ENCODE data around the gene CACNA1E.

CACNA1E gene

DNA sequence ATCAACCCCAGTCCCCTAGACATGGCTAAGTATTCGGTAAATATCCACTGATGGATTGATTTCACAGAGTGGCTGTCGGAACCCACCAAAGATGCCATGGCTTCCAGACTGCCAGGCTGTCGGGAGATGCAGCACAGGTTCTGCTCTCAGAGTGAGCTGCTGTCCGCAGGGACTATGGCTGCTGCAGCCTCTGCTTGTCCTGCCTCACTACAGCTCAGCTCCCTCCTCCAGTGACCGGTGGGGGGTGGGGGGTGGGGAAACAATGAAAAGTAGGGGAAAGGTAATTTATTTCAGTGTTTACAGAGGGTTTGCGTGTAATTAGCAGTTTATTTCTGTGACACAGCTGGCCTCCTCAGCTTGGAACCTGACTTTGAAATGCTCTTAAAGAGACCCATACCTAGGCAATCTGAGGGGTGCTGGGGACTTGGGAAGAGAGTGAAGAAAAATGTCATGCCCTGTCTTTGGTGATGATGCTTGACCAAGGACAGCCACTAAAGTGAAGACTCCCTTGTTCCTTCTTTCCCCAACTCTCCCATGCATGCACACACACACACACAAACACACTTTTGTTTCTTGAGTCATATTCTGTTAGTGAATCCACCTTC, 109.0 kb downstream of the CACNA1E start:
- no peak for DNase-seq

DNA sequence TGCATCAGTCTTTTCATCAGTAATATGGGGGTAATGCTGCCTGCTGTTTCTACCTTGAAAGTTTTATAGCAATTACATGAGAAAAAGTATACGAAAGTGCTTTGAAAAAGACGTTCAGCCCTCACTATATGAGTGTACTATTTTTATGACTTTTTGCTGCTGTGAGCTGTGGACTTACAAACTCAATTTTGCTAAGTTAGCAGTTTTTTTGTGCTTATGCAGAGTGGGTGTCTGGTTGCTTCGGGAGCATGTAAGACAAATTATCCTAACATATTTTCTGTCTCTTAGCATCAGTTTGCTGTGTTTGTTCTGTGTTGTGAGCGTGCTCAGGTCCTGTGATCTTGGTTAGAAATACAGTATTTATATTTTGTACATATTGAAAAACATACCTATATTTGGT, 109.7 kb downstream of the CACNA1E start:
- no peak for DNase-seq

- DNase-seq = no peak
Measured at GRCh38 chr1:181594553-181594952, 111.2 kb downstream of the CACNA1E start.

DNA sequence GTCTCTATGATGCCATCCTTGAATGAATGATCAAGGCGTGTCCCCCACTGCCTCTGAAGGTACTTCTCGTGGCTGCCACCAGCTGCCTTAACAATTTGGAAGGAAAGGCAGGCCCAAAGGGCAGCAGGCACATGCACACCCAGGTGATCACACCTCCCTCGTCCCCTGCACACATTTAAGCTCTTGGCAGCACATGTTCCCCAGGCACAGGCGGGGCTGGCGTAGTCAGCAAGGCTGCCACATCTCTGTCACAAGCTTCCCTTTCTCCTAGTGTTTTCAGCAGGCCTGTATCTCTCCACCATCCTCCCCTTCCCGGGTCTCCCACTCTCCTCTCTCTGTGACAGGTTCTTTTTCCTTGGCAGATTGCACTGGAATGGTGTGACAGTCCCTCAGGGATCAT, 111.9 kb downstream of the CACNA1E start:
- DNase-seq = no peak

GRCh38 chr1:181601186-181601950, 118.1 kb downstream of the CACNA1E start:
- no peak for DNase-seq

DNA sequence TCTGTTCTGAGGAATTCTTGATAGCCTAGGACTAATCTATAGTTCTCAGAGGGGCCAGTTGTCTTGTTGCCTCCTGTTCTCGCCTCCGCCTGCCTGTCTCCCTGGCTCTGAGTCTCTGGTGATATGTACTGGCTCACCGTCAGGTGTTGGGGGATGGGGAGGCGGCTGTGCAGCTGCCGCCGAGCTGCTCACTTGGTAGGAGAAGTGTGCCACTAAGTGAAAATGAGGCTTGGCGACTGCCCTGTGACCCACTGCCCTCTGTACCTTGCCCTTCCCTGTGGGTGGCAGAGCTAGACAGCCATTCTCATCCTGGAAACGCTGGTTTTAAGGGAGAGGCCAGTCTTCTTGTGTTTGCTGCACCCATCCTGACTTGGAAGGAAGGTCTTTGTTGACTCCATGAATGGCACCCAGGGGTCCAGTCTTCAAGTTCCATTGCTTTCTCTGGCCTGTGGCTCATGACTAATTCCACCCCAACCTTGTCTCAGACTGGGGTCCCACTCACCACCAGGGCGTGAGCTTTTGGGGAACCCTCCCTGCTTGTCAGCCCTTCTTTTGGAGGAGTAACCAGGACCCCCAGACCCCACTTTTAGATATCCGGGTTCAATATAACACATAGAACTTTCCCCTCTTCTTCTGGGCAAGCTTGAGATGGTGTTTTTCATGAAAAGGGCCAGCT, 120.6 kb downstream of the CACNA1E start:
- no peak for DNase-seq

DNA sequence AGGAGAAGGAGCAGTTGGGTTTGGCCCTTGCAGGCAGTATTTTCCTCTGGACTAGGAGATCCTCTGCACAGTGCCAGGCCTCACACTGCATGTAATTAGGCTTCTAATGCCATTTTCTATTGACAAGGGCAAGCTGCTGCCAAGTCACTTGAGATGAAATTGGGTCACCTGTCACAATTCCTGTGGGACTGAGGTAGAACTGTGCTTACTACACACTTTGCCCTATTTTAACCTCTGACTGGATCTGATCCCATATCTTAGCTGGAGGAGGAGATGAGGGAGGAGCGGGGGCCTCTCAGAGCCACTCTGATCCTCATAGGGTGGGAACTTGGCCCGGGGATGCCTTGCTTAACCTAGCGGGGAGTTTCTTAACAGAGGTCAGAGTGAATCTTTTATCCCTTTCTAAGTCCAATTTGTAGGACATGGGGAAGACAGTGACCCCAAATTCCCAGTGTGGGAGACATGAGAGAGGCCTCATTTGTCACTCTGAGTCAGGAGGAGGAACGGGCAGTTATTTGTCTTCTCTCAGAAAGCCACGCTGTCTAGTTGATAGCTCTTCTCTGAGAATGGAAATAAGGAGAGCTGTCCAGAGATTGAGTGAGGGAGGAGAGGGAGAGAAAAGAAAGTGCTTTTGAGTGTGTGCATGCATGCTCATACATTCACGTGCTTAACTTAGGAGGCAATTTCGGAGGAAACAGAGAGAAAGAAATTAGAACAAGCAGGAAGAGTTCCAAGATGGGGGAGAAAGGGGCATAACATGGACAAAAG, 121.3 kb downstream of the CACNA1E start:
- no peak for DNase-seq

DNA sequence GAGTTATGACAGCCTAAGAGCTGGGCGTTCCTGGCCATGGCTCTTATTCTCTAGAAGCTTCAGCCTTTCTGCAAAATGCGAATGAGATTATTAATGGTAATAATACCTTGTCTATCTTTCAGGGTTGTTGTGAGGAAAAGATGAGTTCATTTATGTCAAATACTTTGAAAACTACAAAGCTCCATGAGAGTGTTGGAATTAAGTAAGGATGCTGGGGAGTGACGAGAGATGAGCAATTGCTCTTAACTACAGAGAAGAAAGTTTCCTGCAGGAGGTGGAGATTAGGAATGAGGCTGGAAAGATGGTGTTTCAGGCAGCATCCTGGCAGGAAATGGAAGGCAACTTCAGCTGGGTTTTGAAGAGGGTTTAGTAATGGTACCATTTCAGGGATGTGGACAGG, 124.2 kb downstream of the CACNA1E start:
- DNase-seq = no peak

DNA sequence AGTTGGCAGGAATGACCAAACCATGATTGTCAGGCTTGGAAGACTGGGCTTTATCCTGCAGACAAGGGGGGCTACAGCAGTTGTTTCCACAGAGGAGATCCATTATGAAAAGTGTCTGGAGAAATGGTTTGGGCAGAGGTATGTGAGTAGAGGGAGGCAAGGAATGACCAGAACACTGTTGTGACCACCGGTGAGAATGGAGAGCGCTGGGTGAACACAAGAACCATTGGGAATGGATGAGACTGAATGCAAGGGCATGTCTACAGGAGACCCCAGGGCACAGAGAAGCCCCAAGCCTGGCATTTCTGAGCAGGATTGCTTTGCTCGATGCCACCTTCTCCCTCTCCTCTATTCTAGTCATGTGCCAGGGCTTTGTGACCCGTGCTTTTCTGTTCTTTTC, 125.1 kb downstream of the CACNA1E start:
- no peak for DNase-seq

DNA sequence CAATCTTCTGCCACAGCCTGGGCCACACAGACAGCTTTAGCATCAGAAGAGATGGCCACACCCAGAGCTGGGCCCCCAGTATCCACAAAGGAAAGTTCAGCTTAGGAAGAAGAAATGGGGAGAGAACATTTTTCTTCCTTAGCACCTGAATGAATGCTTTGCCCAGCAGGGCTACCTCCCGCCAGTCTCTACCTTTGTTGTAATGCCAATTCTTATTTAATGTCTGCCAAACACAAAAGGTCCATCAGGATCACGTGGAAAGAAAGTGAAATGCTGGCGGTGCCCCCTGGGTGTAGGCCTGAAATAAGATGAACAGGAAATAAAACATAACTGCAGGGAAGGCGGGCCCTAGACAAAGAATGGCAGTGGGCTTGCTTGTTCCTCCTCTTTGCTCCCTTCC, 125.6 kb downstream of the CACNA1E start:
- DNase-seq = no peak

GRCh38 chr1:181612100-181612499, 128.8 kb downstream of the CACNA1E start:
- no peak for DNase-seq

DNA sequence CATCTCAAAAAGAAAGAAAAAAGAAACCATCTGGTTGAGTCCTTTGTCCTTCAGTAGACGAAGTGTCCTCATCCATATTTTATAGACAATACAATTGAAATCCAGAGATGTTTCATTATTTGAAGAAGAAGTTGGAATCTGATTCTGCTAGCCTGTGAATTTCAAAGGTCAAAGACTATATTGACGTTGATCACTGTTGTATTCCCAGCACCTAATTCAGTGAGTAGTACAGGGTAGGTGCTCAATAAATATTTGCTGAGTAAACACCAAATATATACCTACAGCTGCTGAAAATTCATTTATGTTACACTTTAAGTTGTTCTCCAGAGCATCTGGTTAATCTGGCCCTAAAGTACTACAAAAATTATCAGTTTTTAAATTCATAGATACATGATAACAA, 135.2 kb downstream of the CACNA1E start:
- DNase-seq = no peak

- no peak for DNase-seq
Measured at GRCh38 chr1:181620183-181620582, 136.9 kb downstream of the CACNA1E start.

DNA sequence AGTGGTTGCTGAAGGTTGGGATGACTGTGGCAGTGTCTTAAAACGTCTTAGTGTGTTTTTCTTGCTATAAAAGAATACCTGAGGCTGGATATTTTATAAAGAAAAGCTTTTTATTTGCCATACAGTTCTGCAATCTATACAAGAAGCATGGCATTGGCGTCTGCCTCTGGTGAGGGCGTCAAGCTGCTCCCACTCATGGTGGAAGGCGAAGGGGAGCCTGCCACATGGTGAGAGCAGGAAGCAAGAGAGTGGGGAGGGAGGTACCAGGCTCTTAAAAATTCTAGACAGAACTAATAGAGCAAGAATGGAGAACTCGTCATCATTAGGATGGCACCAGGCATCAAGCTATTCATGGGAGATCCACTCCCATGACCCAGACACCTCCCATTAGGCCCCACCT, 140.5 kb downstream of the CACNA1E start:
- no peak for DNase-seq

DNA sequence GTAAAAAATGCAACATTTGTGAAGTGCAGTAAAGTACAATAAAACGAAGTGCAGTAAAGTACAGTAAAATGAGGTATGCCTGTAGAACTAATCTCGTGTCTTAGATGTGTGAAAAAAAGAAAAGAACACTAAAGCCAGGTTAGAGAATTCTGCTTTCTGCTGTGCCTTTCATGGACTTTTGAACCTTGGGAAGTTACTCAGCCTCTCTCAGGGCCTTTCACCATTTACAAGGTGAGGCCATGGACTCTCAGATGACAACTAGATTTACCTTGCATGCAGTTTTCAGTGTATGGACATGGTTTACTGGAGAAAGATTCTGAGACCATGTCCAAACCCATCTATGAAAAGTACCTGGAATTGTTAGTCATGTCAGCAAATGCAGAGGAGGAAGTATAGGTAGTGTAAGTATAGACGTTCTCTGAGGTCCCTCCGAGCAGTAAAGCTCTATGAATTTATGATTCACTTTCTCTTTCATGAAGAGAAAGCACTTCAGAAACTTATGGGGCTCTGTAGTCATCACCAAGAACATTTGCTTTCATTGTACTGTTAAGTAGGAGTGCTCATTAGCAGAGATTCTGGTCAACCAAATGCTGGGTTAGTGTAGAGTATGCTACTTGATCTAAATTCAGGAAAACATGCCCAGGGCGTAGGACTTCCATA, 143.1 kb downstream of the CACNA1E start:
- no peak for DNase-seq

- no peak for DNase-seq
Measured at GRCh38 chr1:181630398-181630797, 147.1 kb downstream of the CACNA1E start.

DNA sequence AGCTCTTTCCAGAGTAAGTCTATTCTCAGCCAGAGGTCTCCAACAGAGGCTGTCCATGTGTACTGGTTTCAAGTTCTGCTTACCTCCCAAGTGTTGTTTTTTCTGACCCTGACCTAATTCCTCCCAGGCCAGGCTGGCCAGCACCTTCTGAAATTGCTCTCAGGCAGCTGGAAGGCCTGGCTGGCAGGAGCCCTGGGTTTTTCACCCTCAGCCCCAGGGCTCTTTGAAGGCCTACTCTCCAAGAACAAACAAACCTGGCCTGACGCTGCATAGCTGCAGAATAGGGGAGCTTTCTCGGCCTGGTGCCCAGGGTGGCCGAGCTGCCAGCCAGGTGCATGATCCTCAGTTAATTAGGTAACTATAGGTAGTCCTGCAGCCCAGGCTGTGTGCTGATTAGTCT, 147.5 kb downstream of the CACNA1E start:
- no peak for DNase-seq

GRCh38 chr1:181632492-181632891, 149.2 kb downstream of the CACNA1E start:
- no peak for DNase-seq

GRCh38 chr1:181632960-181633359, 149.6 kb downstream of the CACNA1E start:
- DNase-seq = no peak

- no peak for DNase-seq
Measured at GRCh38 chr1:181635110-181635509, 151.8 kb downstream of the CACNA1E start.

DNA sequence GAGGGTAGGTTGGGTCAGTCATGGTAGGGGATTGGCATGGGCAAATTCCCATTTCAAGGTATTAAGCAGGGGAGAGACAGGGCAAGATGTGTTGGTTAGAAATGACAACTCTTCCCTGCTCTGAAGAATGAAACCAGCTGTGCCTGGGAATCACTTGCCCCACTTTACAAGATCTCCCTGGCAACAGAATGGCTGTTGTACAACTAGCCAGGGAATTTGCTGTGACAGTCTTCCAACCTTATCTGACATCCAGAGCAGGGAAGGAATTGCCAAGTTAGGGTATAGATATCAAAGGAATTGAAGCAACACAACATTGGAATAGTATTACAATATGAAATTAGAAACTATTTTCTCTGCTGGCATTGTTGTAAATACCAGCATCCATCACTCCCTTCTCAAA, 154.7 kb downstream of the CACNA1E start:
- DNase-seq = no peak

- DNase-seq = no peak
Measured at GRCh38 chr1:181640956-181641355, 157.6 kb downstream of the CACNA1E start.

- no peak for DNase-seq
Measured at GRCh38 chr1:181643631-181644030, 160.3 kb downstream of the CACNA1E start.
